ENCODE measurements around the gene FAM217B. TPM values are rescaled to one million over a fixed set of nuclear protein-coding genes. Genes with fewer than 3 reads are reported as not detected.

The FAM217B gene
- total and polyA plus RNA-seq, 2 of the 8 experiments (the other 6 are each of a cell fraction or from before 2014, with no cell fraction given), result 5.4 to 28.5 TPM

Other genes starting within 250 kb of the FAM217B start
- 0.50 and 0.69 TPM in 2 replicates for gene SYCP2, start 6.8 kb upstream of the FAM217B start, total RNA-seq (2021; fragmentation: NEBNext Ultra II Directional; extraction: Animal tissue kit (Norgen Biotek cat#: 25700))
- gene SYCP2, start 6.8 kb upstream of the FAM217B start, polyA plus RNA-seq (2011; rRNA removed), result 0.02 TPM in 2 replicates
- 3.5 and 3.9 TPM in 2 replicates for gene PPP1R3D, start 84 bp upstream of the FAM217B start, total RNA-seq (2021; fragmentation: NEBNext Ultra II Directional; extraction: Animal tissue kit (Norgen Biotek cat#: 25700))
- gene PPP1R3D, start 84 bp upstream of the FAM217B start, polyA plus RNA-seq (2011; rRNA removed), result 1.3 and 1.4 TPM in 2 replicates
- 1.7 and 2.3 TPM in 2 replicates for gene CDH26, start 18.0 kb downstream of the FAM217B start, total RNA-seq (2021; fragmentation: NEBNext Ultra II Directional; extraction: Animal tissue kit (Norgen Biotek cat#: 25700))
- 0.78 and 1.5 TPM in 2 replicates for gene CDH26, start 18.0 kb downstream of the FAM217B start, polyA plus RNA-seq (2011; rRNA removed)

Data from H1 (cell line).